ENCODE measurements around the gene IMMP2L.

- TF ChIP-seq CTCF (IDR thresholded peaks at IDR 0.05) (no peak), EP300 (IDR thresholded peaks at IDR 0.05) (no peak)
These were observed 837.5 kb downstream of the IMMP2L start for GRCh38 chr7:110724811-110725210.
